WTC11 (cell line): Measurements from ENCODE around the gene SEL1L3.

ENCODE experiments used
- AFF4 ChIP-seq: sonication (generic); formaldehyde crosslinking; IDR thresholded peaks from 2 replicates; pipeline ENCODE4 v1.8.1; 2023; ENCODE audit warnings: mild to moderate bottlenecking, missing genetic modification reagents, borderline replicate concordance
- ATF3 ChIP-seq: sonication (generic); formaldehyde crosslinking; conservative IDR thresholded peaks from 2 replicates; pipeline ENCODE4 v1.8.1; 2022; ENCODE audit warnings: mild to moderate bottlenecking, missing genetic modification reagents
- CTCF ChIP-seq: fragments of 200-600 bp; IDR thresholded peaks from 2 replicates; pipeline ENCODE4 v1.8.0; 2022; ENCODE audit warnings: antibody characterized with exemption
- ESRRA ChIP-seq: sonication (generic); formaldehyde crosslinking; IDR thresholded peaks from 2 replicates; pipeline ENCODE4 v1.8.1; 2022; ENCODE audit warnings: mild to moderate bottlenecking, missing genetic modification reagents, borderline replicate concordance
- FOXJ3 ChIP-seq: sonication (generic); formaldehyde crosslinking; IDR thresholded peaks from 2 replicates; pipeline ENCODE4 v1.9.0; 2021; ENCODE audit warnings: missing genetic modification reagents, mild to moderate bottlenecking, borderline replicate concordance
- IRF2 ChIP-seq: sonication (generic); formaldehyde crosslinking; IDR thresholded peaks from 2 replicates; pipeline ENCODE4 v1.8.0; 2022; ENCODE audit warnings: low read depth, missing genetic modification reagents, borderline replicate concordance
- NR1H2 ChIP-seq: sonication (generic); formaldehyde crosslinking; IDR thresholded peaks from 2 replicates; pipeline ENCODE4 v1.9.0; 2021; ENCODE audit warnings: mild to moderate bottlenecking, moderate library complexity, missing genetic modification reagents
- SP1 ChIP-seq: sonication (generic); formaldehyde crosslinking; conservative IDR thresholded peaks from 2 replicates; pipeline ENCODE4 v1.8.1; 2022; ENCODE audit warnings: missing genetic modification reagents
- ZBTB21 ChIP-seq: sonication (generic); formaldehyde crosslinking; IDR thresholded peaks from 2 replicates; pipeline ENCODE4 v1.8.1; 2023; ENCODE audit warnings: mild to moderate bottlenecking, missing genetic modification reagents, borderline replicate concordance
- ZNF219 ChIP-seq: sonication (generic); formaldehyde crosslinking; IDR thresholded peaks from 2 replicates; pipeline ENCODE4 v1.8.0; 2023; ENCODE audit warnings: missing genetic modification reagents, mild to moderate bottlenecking, borderline replicate concordance
- ZNF416 ChIP-seq: fragments of 250-450 bp; sonication (Bioruptor Pico); IDR thresholded peaks from 2 replicates; pipeline ENCODE4 v1.9.0; 2021; ENCODE audit warnings: mild to moderate bottlenecking, inconsistent platforms

- no peak for TF ChIP-seq SP1
- no peak for TF ChIP-seq CTCF
- TF ChIP-seq AFF4 = no peak
- TF ChIP-seq ZNF416 (CRISPR knock-in tag) = no peak
- no peak for TF ChIP-seq ESRRA (CRISPR knock-in tag)
- TF ChIP-seq IRF2 (CRISPR knock-in tag) = no peak
- no peak for TF ChIP-seq ATF3 (CRISPR knock-in tag)
- no peak for TF ChIP-seq ZBTB21 (CRISPR knock-in tag)
- no peak for TF ChIP-seq ZNF219 (CRISPR knock-in tag)
- TF ChIP-seq FOXJ3 (CRISPR knock-in tag) = no peak
- TF ChIP-seq NR1H2 (CRISPR knock-in tag) = no peak
Observed at GRCh38 chr4:25712611-25713010, 150.2 kb downstream of the SEL1L3 start.
